ENCODE data around the gene VPS13C.

VPS13C gene

GRCh38 chr15:61888074-61888780, 172.0 kb downstream of the VPS13C start:
- no peaks in the 10 kb centered on the region for H3K27me3 ChIP-seq (ENCODE audit: insufficient read depth, low read depth, severe bottlenecking)

GRCh38 chr15:61880084-61880483, 180.2 kb downstream of the VPS13C start:
- DNase-seq = no peak
- Histone ChIP-seq H3K27ac (no peak overlapping the region), H3K4me3 (ENCODE audit: low read depth, low read length) (no peak overlapping the region), H3K27me3 (ENCODE audit: insufficient read depth, low read depth, severe bottlenecking) (no peaks in the 10 kb centered on the region), H3K9me3 (ENCODE audit: severe bottlenecking) (no peaks in the 10 kb centered on the region), H3K36me3 (no peaks in the 10 kb centered on the region; the same call in 1 of the 2 replicates)
- no peak for TF ChIP-seq CTCF (IDR thresholded peaks at IDR 0.05; ENCODE audit: low read depth, low read length)

More at GRCh38 chr15:61888074-61888780, 172.0 kb downstream of the VPS13C start:
- no peak overlapping the region for H3K4me3 ChIP-seq (ENCODE audit: low read depth, low read length)
- no peak for DNase-seq
- H3K27ac ChIP-seq = no peak overlapping the region
- no peaks in the 10 kb centered on the region for H3K9me3 ChIP-seq (ENCODE audit: severe bottlenecking)
- no peak for TF ChIP-seq CTCF (IDR thresholded peaks at IDR 0.05; ENCODE audit: low read depth, low read length)
- H3K36me3 ChIP-seq = 0 out of 2 replicates have a peak, but pooled peaks cover 3% of the 10 kb centered on the region

GRCh38 chr15:61879219-61879618, 181.0 kb downstream of the VPS13C start:
- H3K27ac ChIP-seq = no peak overlapping the region

GRCh38 chr15:61871926-61872522, 188.2 kb downstream of the VPS13C start:
- TF ChIP-seq CTCF (IDR thresholded peaks at IDR 0.05; ENCODE audit: low read depth, low read length) = no peak
- DNase-seq = no peak
- Histone ChIP-seq H3K27ac (no peak overlapping the region), H3K27me3 (ENCODE audit: insufficient read depth, low read depth, severe bottlenecking) (no peaks in the 10 kb centered on the region), H3K36me3 (peaks cover 8% of the 10 kb centered on the region; the same call in 1 of the 2 replicates), H3K4me3 (ENCODE audit: low read depth, low read length) (no peak overlapping the region), H3K9me3 (ENCODE audit: severe bottlenecking) (no peaks in the 10 kb centered on the region)

More at GRCh38 chr15:61879219-61879618, 181.0 kb downstream of the VPS13C start:
- no peak for DNase-seq
- Histone ChIP-seq H3K9me3 (ENCODE audit: severe bottlenecking) (no peaks in the 10 kb centered on the region), H3K36me3 (no peaks in the 10 kb centered on the region; the same call in 1 of the 2 replicates), H3K27me3 (ENCODE audit: insufficient read depth, low read depth, severe bottlenecking) (no peaks in the 10 kb centered on the region), H3K4me3 (ENCODE audit: low read depth, low read length) (no peak overlapping the region)
- TF ChIP-seq CTCF (IDR thresholded peaks at IDR 0.05; ENCODE audit: low read depth, low read length) = no peak

- TF ChIP-seq CTCF (IDR thresholded peaks at IDR 0.05; ENCODE audit: low read depth, low read length) = no peak
- Histone ChIP-seq H3K36me3 (peaks cover 8% of the 10 kb centered on the region; the same call in 1 of the 2 replicates), H3K27me3 (ENCODE audit: insufficient read depth, low read depth, severe bottlenecking) (no peaks in the 10 kb centered on the region), H3K9me3 (ENCODE audit: severe bottlenecking) (no peaks in the 10 kb centered on the region), H3K4me3 (ENCODE audit: low read depth, low read length) (no peak overlapping the region), H3K27ac (no peak overlapping the region)
- no peak for DNase-seq
Observed at GRCh38 chr15:61869656-61870055, 190.6 kb downstream of the VPS13C start.

Measured in WERI-Rb-1 (cell line).